Mononuclear cell (primary cell): ENCODE results near the gene DLEC1. TPM values are rescaled to one million over a fixed set of nuclear protein-coding genes. Genes with fewer than 3 reads are reported as not detected.

Source experiments
- H3K27me3 ChIP-seq: 2 replicates; pipeline ENCODE4 v1.6.0; 2011; ENCODE audit warnings: low read length, control low read depth; ENCODE audit not compliant: insufficient read depth
- H3K4me1 ChIP-seq: 2 replicates; pipeline ENCODE4 v1.5.1; 2011; ENCODE audit warnings: mild to moderate bottlenecking, low read length, control low read depth; ENCODE audit not compliant: insufficient read depth
- H3K4me3 ChIP-seq: 2 replicates; pipeline ENCODE4 v1.5.1; 2011; ENCODE audit warnings: mild to moderate bottlenecking, low read length, moderate library complexity
- H3K9me3 ChIP-seq: 2 replicates; pipeline ENCODE4 v1.5.1; 2011; ENCODE audit warnings: low read depth, mild to moderate bottlenecking, control low read depth, low read length
- total RNA-seq: library from RNA; depleted of rRNA; stranded (reverse); fragments of >200 nt; gene quantifications from one replicate; pipeline ENCODE4 v1.2.3, GENCODE V29; 2012

Gene DLEC1
- total RNA-seq, 1 donor: 1.7 TPM

- Histone ChIP-seq H3K9me3 (no peaks in the 10 kb centered on the region), H3K4me1 (no peaks in the 10 kb centered on the region), H3K27me3 (no peaks in the 10 kb centered on the region), H3K4me3 (no peak overlapping the region)
These were observed 79.6 kb downstream of the DLEC1 start for GRCh38 chr3:38118421-38119247.

- Histone ChIP-seq H3K27me3 (no peaks in the 10 kb centered on the region), H3K9me3 (no peaks in the 10 kb centered on the region), H3K4me3 (no peak overlapping the region), H3K4me1 (no peaks in the 10 kb centered on the region)
These were observed 80.2 kb downstream of the DLEC1 start for GRCh38 chr3:38119248-38119544.

GRCh38 chr3:38119821-38120692 lies 81.0 kb downstream of the DLEC1 start:
- H3K4me3 ChIP-seq: no peak overlapping the region
- no peaks in the 10 kb centered on the region for H3K9me3 ChIP-seq
- no peaks in the 10 kb centered on the region for H3K4me1 ChIP-seq
- H3K27me3 ChIP-seq: no peaks in the 10 kb centered on the region

GRCh38 chr3:38120693-38121450 lies 81.9 kb downstream of the DLEC1 start:
- H3K4me1 ChIP-seq: no peaks in the 10 kb centered on the region
- H3K4me3 ChIP-seq: no peak overlapping the region
- no peaks in the 10 kb centered on the region for H3K9me3 ChIP-seq
- H3K27me3 ChIP-seq: no peaks in the 10 kb centered on the region

GRCh38 chr3:38121451-38121831 lies 82.4 kb downstream of the DLEC1 start:
- H3K4me1 ChIP-seq: no peaks in the 10 kb centered on the region
- H3K9me3 ChIP-seq: no peaks in the 10 kb centered on the region
- no peak overlapping the region for H3K4me3 ChIP-seq
- no peaks in the 10 kb centered on the region for H3K27me3 ChIP-seq

- no peaks in the 10 kb centered on the region for H3K9me3 ChIP-seq
- no peak overlapping the region for H3K4me3 ChIP-seq
- no peaks in the 10 kb centered on the region for H3K27me3 ChIP-seq
- no peaks in the 10 kb centered on the region for H3K4me1 ChIP-seq
These were observed 82.9 kb downstream of the DLEC1 start for GRCh38 chr3:38121832-38122461.

GRCh38 chr3:38122712-38123290 lies 83.8 kb downstream of the DLEC1 start:
- Histone ChIP-seq H3K9me3 (no peaks in the 10 kb centered on the region), H3K27me3 (no peaks in the 10 kb centered on the region), H3K4me1 (no peaks in the 10 kb centered on the region), H3K4me3 (no peak overlapping the region)

GRCh38 chr3:38124324-38125122 lies 85.5 kb downstream of the DLEC1 start:
- H3K9me3 ChIP-seq: no peaks in the 10 kb centered on the region
- no peaks in the 10 kb centered on the region for H3K4me1 ChIP-seq
- H3K27me3 ChIP-seq: no peaks in the 10 kb centered on the region
- no peak overlapping the region for H3K4me3 ChIP-seq

- Histone ChIP-seq H3K4me3 (no peak overlapping the region), H3K4me1 (no peaks in the 10 kb centered on the region), H3K9me3 (no peaks in the 10 kb centered on the region), H3K27me3 (no peaks in the 10 kb centered on the region)
These were observed 86.5 kb downstream of the DLEC1 start for GRCh38 chr3:38125305-38126120.

GRCh38 chr3:38126121-38126892 lies 87.3 kb downstream of the DLEC1 start:
- Histone ChIP-seq H3K4me1 (no peaks in the 10 kb centered on the region), H3K27me3 (no peaks in the 10 kb centered on the region), H3K9me3 (no peaks in the 10 kb centered on the region), H3K4me3 (no peak overlapping the region)

GRCh38 chr3:38127611-38128302 lies 88.7 kb downstream of the DLEC1 start:
- H3K9me3 ChIP-seq: no peaks in the 10 kb centered on the region
- no peaks in the 10 kb centered on the region for H3K27me3 ChIP-seq
- H3K4me1 ChIP-seq: peaks cover 3% of the 10 kb centered on the region
- H3K4me3 ChIP-seq: no peak overlapping the region

GRCh38 chr3:38128303-38128655 lies 89.3 kb downstream of the DLEC1 start:
- Histone ChIP-seq H3K27me3 (no peaks in the 10 kb centered on the region), H3K4me1 (peaks cover 7% of the 10 kb centered on the region), H3K9me3 (no peaks in the 10 kb centered on the region), H3K4me3 (no peak overlapping the region)
